Kidney epithelial cell (primary cell): Measurements from ENCODE around the gene MKLN1. TPM values are rescaled to one million over a fixed set of nuclear protein-coding genes. Genes with fewer than 3 reads are reported as not detected.

Experiments
- DNase-seq: peaks from one replicate; pipeline ENCODE4 v3.0.0-alpha.2; 2010; ENCODE audit warnings: low read depth
- H3K27me3 ChIP-seq: 2 replicates; pipeline ENCODE4 v1.6.0; 2011; ENCODE audit warnings: low read length; ENCODE audit not compliant: control insufficient read depth, insufficient read depth
- H3K36me3 ChIP-seq: 2 replicates; pipeline ENCODE4 v1.5.1; 2011; ENCODE audit warnings: low read length; ENCODE audit not compliant: control insufficient read depth, insufficient read depth
- H3K4me3 ChIP-seq: 2 replicates; pipeline ENCODE4 v1.5.1; 2011; ENCODE audit warnings: low read depth, mild to moderate bottlenecking, control low read depth, low read length
- CTCF ChIP-seq: IDR thresholded peaks from 2 replicates; pipeline ENCODE4 v1.5.1; 2011; ENCODE audit warnings: mild to moderate bottlenecking, moderate library complexity, low read length, control low read depth, inconsistent platforms; ENCODE audit not compliant: insufficient read depth, poor library complexity, severe bottlenecking
- total RNA-seq: library from RNA; depleted of rRNA; stranded (reverse); fragments of >200 nt; gene quantifications from 2 replicates; pipeline ENCODE4 v1.2.3, GENCODE V29; 2015

Gene MKLN1
- total RNA-seq, 1 donor from 2014 or later: 18.8 TPM

GRCh38 chr7:131346885-131347592, 19.4 kb downstream of the MKLN1 start:
- Histone ChIP-seq H3K27me3 (no peaks in the 10 kb centered on the region), H3K36me3 (no peaks in the 10 kb centered on the region), H3K4me3 (no peak overlapping the region)
- DNase-seq: no peak
- TF ChIP-seq CTCF: no peak

DNA sequence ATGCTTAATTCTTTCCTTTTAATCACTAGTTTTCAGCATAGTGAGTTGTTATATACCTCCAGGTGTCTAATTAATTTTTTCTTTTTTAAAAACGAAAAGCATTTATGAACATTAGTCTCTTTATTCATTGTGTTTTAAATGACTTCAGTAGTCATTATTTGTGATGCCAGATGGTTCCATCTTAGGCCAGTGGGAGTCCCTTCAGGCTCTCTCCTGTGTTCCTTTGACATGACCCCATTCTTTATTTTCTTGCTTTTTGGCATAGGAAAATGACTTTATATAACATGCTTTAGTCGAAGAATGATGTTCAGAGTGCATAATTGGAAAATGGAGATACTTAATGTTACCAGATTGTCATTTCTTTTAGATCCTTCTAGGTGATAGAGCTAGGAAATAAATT, 24.4 kb downstream of the MKLN1 start:
- DNase-seq: no peak
- Histone ChIP-seq H3K36me3 (no peaks in the 10 kb centered on the region), H3K27me3 (no peaks in the 10 kb centered on the region), H3K4me3 (no peak overlapping the region)
- TF ChIP-seq CTCF: no peak

- TF ChIP-seq CTCF: no peak
- Histone ChIP-seq H3K4me3 (no peak overlapping the region), H3K36me3 (no peaks in the 10 kb centered on the region), H3K27me3 (no peaks in the 10 kb centered on the region)
- DNase-seq: no peak
Measured at GRCh38 chr7:131354390-131354789, 26.7 kb downstream of the MKLN1 start.

- DNase-seq: no peak
- Histone ChIP-seq H3K36me3 (no peaks in the 10 kb centered on the region), H3K27me3 (no peaks in the 10 kb centered on the region), H3K4me3 (no peak overlapping the region)
- no peak for TF ChIP-seq CTCF
Measured at GRCh38 chr7:131355917-131356777, 28.5 kb downstream of the MKLN1 start.

- no peak for DNase-seq
- Histone ChIP-seq H3K27me3 (no peaks in the 10 kb centered on the region), H3K36me3 (no peaks in the 10 kb centered on the region), H3K4me3 (no peak overlapping the region)
- no peak for TF ChIP-seq CTCF
Measured at GRCh38 chr7:131357282-131357880, 29.7 kb downstream of the MKLN1 start.
